HG03378 (cell line): ENCODE measurements around the gene ITIH2.

ENCODE experiments used
- ATAC-seq: cut with Tn5 transposase; IDR thresholded peaks from one replicate; pipeline ENCODE4 v1.9.1; 2021; ENCODE audit warnings: mild to moderate bottlenecking, moderate library complexity; ENCODE audit not compliant: unreplicated experiment

Gene ITIH2

GRCh38 chr10:7794251-7795026 is 91.3 kb downstream of the ITIH2 start:
- no peak for ATAC-seq

- no peak for ATAC-seq
These were observed 92.5 kb downstream of the ITIH2 start for GRCh38 chr10:7795605-7796004.

- no peak for ATAC-seq
These were observed 94.5 kb downstream of the ITIH2 start for GRCh38 chr10:7797582-7797981.
